ENCODE measurements around the gene SRCIN1. TPM values are rescaled to one million over a fixed set of nuclear protein-coding genes. Genes with fewer than 3 reads are reported as not detected.
"Not testable (repeated sequence)": the region's sequence is repeated elsewhere in the genome, so short reads cannot be mapped to it uniquely, and the experiment has no call there.

SRCIN1 gene
- total RNA-seq, 1 experiment from 2014 or later, result 0.12 TPM

DNA sequence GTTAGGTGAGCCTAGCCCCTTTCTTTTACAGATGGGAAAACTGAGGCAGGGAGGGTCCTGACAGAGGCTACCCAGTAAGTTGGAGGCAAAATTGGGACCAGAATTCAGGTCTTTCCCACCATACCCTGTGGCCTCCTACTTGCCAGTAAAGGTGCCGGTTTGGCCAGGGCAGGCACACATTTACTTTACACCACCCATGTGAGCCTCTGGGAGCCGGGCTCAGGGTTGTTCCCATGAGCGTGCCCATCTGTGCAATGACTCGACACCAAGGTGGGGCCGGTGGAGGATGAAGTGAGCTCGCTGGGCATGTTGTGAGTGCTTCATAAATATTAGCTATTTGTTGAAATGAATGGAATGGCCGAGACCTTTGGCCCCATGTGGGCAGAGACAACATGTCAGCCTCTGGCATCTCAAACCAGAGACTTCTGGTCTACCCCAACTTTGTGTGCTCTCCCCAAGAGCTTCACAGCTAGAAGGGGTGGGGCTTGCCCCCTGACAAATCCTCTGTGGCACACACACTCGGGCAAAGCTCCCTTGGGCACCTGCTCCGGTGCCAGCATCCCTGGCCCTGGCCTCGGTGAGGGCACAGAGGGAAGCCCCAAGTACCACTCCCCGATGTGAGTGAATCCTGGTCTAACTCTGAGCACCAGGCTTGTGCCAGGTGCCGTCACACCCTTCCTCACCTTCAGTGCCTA lies 60.1 kb downstream of the SRCIN1 start:
- DNase-seq (ENCODE audit: low spot score), result no peak

- DNase-seq (ENCODE audit: low spot score), result no peak
These were observed 60.9 kb downstream of the SRCIN1 start for GRCh38 chr17:38544839-38545209.

DNA sequence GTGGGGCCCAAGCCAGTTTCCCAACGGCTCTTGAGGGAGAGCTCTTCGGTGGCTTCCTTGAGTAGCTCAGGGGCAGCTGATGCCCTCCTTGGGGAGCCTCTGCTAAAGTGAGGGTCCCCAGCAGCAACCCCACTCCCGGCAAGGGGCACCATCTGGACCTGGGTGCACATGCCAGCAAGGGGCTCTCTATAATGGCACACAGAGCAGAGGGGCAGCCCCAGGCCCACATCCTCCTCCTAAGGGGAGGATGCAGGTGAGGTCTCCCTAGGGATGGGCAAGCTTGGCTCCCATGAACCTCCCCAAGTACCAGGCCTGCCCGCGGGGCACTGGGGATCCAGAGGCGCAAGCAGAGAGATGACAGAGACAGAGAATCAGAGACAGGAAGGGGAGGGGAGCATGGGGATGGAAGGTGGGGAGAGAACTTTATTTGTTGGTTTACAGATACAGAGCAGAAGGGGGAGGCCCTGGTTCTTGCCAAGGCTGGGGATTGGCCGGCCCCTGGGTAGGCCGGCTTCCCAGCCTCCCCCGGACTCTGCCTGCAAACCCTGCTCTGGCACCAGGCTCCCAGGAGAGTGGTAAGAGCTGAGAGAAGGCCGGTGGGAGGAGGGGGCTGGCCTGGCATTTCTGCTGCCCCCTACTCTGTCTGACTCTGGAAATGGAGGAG lies 61.4 kb downstream of the SRCIN1 start:
- DNase-seq (ENCODE audit: low spot score), result no peak

- DNase-seq (ENCODE audit: low spot score), result no peak
These were observed 62.2 kb downstream of the SRCIN1 start for GRCh38 chr17:38543403-38544174.

DNA sequence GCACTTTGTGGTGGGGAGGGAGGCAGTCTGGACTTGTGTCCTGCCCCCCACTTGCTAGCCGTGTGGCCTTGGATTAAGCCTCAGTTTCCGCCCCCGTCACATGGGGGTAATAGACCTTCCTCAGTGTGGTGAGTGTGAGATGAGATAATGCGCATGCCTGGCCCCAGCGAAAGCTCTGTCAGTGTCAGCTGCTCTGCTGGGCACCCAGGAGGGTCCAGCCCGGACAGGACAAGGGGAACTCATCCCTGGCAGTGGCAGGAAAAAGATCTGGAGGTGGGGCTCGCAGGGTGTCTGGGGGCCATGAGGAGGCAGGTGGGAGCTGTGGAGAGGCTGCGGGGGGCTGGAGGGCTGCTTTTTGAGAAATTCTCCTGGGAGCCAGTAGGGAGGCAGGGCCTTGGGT lies 63.5 kb downstream of the SRCIN1 start:
- DNase-seq (ENCODE audit: low spot score), result no peak

- no peak for DNase-seq (ENCODE audit: low spot score)
These were observed 64.5 kb downstream of the SRCIN1 start for GRCh38 chr17:38541281-38541680.

GRCh38 chr17:38540514-38541045 lies 65.2 kb downstream of the SRCIN1 start:
- no peak for DNase-seq (ENCODE audit: low spot score)

DNA sequence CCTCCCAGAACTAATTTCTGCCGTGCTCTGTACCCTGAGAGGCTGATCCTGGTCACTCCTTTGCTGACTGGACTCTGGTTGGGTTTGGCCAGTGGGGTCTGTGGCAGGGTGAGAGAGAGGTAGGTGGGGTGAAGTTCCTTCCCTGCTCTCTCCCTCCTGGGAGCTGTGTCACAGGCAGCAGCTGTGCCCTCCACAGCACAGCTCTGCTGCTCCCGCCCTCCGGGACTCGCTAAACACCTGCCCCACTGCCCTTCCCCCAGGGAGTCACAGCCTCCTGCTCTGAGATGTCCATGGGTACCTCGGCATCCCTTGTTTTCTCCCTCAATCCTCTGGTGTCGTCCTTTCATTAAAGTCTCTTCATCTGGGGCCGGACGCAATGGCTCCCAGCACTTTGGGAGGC lies 66.4 kb downstream of the SRCIN1 start:
- DNase-seq (ENCODE audit: low spot score), result no peak

GRCh38 chr17:38538906-38539305 lies 66.8 kb downstream of the SRCIN1 start:
- no peak for DNase-seq (ENCODE audit: low spot score)

DNA sequence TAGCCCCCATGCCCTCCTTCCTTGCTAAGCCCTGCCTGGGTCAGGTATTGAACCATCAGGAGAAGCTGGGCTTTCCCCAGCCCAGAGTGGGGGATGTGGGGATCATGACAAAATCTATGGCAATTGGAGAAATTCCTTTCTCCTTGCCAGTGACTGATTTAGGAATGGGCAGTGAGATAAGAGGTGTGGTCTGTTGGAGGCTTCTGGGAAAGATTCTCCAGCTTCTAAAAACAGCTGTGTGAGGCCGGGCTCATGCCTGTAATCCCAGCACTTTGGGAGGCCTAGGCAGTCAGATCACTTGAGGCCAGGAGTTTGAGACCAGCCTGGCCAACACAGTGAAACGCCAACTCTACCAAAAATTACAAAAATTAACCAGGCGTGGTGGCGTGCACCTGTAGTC lies 69.1 kb downstream of the SRCIN1 start:
- DNase-seq (ENCODE audit: low spot score), result no peak

- no peak for DNase-seq (ENCODE audit: low spot score)
These were observed 69.9 kb downstream of the SRCIN1 start for GRCh38 chr17:38535886-38536285.

GRCh38 chr17:38534498-38534885 lies 71.3 kb downstream of the SRCIN1 start:
- no peak for DNase-seq (ENCODE audit: low spot score)

GRCh38 chr17:38533866-38534497 lies 71.8 kb downstream of the SRCIN1 start:
- no peak for DNase-seq (ENCODE audit: low spot score)

DNA sequence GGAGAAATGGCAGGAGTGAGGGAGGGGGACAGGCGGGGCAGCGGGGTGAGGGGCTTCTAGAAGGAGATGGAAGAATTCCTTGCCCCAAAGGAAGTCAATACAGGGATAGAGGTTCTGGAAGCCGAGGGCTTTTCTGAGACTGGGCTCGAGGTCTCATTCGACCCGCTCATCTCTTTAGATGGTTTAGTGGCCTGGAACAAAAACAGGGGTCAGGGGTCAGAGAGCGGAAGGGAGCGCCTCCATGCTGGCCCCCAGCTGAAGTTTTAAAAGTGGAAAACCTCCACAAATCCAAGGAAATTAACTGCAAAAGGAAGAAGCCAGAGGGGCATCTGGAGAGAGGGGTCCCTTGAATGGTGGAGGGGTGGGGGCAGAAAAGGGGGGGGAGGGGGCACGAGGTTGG lies 72.5 kb downstream of the SRCIN1 start:
- DNase-seq (ENCODE audit: low spot score), result no peak

DNA sequence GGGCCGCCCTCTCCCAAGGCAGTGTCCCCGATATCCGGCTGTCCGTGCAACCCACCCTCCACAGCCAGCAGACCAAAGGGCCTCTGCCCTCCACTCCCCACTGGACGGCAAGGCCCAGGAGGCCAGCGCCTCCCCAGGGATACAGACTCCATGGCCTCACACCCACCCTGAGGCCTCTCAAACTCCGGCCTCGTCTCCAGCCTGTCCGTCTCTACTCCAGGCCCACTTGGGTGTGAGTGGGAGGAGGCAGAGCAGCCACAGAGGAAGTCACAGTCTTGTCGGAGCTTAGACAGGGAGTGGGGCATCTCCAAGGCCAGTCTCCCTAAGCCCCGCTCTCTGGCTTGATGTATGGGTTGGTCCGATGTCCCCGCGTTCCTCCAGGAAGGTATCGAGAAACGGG lies 73.3 kb downstream of the SRCIN1 start:
- no peak for DNase-seq (ENCODE audit: low spot score)

DNA sequence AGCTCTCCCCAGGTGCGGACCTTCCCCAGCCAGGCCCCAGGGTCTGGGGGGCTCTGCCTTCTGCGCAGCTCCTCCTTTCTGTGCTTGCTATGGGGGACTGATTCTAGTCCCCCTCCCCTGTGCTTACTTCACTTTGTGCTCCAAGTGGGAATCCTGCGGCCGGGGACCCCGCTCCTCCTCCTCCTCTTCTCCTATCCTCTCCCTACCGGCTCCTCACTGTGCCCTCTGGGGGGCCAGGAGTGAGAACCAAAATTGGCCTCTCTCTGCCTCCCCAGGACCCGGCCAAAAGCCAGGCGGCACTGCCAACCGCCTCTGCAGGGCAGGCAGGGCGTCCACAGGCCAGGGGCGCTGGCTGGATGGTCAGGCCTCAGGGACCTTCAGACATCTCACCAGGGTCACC lies 74.0 kb downstream of the SRCIN1 start:
- DNase-seq (ENCODE audit: low spot score), result not testable (repeated sequence)

DNA sequence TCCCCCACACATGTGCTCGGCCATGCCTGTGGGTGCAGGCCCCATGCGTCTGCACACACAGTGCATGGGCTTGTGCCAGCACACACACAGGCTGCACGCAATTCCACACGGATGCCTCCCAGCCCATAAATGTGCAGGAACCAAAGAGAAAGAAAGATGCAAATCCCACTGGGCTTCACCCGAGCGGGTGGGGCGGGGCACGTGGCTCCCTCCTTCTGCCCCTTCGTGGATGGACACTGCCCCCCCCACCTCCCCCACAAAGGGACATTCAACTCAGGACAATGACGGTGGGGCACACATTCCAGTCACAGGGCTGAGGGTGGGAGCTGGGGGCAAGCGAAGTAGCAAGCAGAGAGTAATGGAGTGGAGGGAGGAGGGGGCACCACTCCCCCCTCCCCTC lies 74.9 kb downstream of the SRCIN1 start:
- DNase-seq (ENCODE audit: low spot score), result not testable (repeated sequence)

- not testable (repeated sequence) for DNase-seq (ENCODE audit: low spot score)
These were observed 77.6 kb downstream of the SRCIN1 start for GRCh38 chr17:38528141-38528540.

- DNase-seq (ENCODE audit: low spot score), result not testable (repeated sequence)
These were observed 79.2 kb downstream of the SRCIN1 start for GRCh38 chr17:38526526-38526925.

DNA sequence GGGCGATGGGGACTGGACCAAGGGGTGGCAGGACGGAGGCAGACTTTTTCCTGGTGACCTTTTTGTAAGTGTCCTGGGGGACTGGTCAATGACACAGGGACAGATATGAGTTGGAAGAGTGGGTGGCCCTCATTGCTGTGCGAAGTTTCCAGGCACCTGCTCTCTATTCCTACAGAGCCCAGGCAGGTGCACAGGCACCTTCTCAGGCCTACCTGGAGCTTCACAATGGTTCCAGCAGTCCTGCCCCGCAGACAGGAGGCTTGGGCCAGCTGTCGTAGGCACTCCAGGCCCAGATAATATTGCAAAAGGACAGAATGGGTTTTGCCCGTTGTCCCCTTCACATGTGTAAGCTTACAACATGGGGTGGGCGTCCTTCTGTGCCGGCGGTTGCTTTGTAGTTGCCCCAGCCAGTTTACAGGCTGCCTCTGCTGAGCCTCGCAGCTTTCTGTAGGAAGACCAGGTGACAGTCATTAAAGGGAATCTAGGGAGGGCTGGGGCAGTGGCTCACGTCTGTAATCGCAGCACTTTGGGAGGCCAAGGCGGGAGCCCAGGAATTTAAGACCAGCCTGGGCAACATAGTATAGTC lies 93.2 kb downstream of the SRCIN1 start:
- no peak for DNase-seq (ENCODE audit: low spot score)

DNA sequence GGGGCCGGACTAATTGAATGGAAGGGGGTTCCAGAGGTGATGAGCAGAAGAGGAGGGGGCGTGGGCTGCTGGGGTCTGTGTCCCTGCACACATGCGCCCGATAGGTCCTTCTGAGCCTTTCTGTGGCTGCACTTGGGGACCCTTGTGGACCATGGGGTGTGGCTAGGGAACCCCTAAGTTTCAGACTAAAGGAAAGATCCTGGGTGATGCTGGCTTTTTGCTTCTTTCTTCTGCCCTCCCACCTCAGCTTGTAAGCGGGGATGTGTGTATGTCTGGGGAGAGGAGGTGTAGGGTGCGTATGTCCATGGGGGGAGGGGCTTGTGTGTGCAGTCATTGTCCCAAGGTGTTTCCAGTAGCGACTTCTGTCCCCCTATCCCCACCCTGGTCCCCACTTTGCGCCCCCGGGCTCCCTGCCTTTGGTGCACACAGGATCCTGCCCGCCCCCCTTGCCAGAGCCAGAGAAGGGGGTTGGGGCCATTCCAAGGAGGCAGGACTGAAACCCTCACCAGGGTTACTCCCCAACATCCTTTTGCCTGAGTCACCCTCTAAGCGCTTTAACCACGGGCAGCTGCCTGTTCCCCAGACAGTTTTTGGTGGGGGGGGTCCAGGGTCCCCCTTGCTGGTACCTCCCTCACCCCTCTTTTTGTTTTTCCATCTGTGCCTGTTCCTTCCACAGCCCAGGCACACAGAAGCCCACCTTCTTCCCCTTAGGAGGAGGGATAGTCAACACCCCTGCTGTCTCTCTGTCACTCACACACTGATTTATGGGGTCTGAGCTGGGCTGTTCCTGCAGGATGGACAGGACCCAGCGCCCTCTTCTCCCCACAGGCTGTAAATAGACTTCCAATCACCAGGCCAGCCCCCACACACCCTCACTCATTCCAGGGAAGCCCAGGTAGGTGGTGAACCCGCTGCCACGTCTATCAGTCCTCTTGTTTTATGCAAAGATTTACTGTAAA lies 94.3 kb downstream of the SRCIN1 start:
- no peak for DNase-seq (ENCODE audit: low spot score)
